GM12891 (cell line): ENCODE results near the gene MKLN1.

Source experiments
- PAX5 ChIP-seq: IDR thresholded peaks from 2 replicates; pipeline ENCODE4 v1.6.1; 2011; ENCODE audit warnings: low read length, moderate library complexity, mild to moderate bottlenecking; ENCODE audit not compliant: insufficient read depth, severe bottlenecking
- POLR2A ChIP-seq: IDR thresholded peaks from 2 replicates; pipeline ENCODE4 v1.6.1; 2011; ENCODE audit warnings: low read depth, low read length, control low read depth
- POLR2AphosphoS5 ChIP-seq: IDR thresholded peaks from 2 replicates; pipeline ENCODE4 v1.6.1; 2011; ENCODE audit warnings: low read depth, low read length, control low read depth
- SPI1 ChIP-seq: IDR thresholded peaks from 2 replicates; pipeline ENCODE4 v1.6.1; 2011; ENCODE audit warnings: low read depth, low read length, control low read depth

- no peak for TF ChIP-seq POLR2A
- no peak for TF ChIP-seq POLR2AphosphoS5
- TF ChIP-seq PAX5: no peak
- no peak for TF ChIP-seq SPI1
Observed at GRCh38 chr7:131384286-131384635, 56.6 kb downstream of the MKLN1 start.
